Activated T-cell treated with anti-CD3 and anti-CD28 coated beads for 4 hours (primary cell): ENCODE data around the gene MPV17.
"Not testable (repeated sequence)": the region's sequence is repeated elsewhere in the genome, so short reads cannot be mapped to it uniquely, and the experiment has no call there.

Experiments
- DNase-seq: peaks from one replicate; pipeline ENCODE4 v3.0.0-alpha.2; 2020

Gene MPV17

DNA sequence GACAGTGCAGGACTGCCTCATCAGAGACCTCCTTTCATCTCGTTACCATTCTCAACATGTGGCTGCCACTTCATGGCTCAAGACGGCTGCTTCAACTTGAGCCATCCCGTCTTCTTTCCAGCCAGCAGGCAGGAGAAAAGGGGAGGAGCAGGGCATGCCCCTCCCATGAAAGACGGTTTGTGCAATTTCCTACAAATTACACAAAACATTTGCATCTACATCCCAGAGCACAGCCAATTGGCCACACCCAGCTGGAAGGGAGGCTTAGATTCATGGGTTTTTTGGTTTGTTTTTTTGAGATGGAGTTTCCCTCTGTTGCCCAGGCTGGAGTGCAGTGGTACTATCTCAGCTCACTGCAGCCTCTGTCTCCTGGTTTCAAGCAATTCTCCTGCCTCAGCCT lies 26.4 kb downstream of the MPV17 start:
- no peak for DNase-seq

DNA sequence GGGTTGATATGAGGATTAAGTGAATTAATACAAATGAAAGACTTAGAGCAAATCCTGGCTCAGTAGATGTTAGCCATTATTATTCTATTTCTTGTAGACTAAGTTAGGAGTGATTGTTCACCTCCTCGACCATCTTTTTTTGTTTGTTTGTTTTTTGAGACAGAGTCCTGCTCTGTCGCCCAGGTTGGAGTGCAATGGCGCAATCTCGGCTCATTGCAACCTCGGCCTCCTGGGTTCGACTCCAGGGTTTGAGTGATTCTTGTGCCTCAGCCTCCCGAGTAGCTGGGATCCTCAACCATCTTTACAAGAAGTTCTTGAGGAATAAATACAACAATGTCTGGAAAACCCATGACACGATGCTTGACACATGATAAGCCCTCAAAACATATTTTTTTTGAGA lies 28.0 kb downstream of the MPV17 start:
- no peak for DNase-seq

DNA sequence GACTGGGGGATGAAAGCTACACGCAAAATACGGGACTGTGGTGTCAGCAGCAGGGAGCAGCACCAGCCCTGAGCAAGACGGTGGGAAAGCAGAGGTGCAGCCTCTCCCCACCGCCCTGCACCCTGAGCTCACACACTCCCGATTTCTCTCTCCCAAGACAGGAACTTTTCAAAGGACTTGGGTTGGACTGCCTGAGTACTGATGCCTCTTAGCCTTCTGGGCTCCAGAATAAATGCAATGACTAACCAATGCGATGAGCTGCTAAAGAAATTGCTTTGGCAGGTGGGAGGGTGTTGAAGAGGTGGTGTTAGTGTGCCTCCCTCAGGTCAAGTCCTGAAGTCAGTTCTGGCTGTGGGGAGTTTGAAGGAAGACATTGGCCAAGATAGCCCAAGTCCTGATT lies 31.0 kb downstream of the MPV17 start:
- no peak for DNase-seq

DNA sequence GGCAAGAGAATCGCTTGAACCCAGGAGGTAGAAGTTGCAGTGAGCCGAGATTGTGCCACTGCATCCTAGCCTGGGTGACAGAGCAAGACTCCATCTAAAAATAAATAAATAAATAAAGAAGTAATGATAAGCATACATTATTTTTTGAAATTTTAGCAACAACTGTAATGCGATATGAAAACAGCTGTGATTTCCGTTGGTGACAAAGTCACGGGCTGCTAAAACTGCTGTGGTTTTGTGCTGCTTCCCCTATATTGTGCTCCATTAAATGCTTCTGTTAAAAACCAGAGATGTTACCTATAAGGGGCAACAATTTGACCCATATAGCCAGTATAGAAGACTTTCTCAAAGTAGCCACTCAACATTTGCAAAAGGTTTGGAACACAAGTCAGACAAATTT lies 32.3 kb downstream of the MPV17 start:
- no peak for DNase-seq

DNA sequence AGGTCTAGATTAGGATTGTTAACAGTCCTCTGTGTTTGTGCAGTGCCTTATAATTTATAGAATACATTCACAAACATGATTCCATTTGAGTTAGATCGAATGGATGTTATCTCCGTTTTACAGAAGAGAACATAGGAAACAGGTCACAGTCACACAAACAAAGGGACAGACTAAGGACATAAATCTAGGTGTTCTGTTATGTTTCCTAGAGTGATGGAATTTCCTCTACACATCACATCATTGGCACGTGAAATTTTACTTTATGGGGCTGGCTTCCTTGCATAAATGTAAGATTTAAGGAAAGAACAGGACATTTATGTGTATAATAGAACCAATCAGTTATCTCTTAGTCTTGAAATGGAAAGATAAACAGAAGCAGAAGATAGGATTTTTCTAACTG lies 34.3 kb downstream of the MPV17 start:
- no peak for DNase-seq

DNA sequence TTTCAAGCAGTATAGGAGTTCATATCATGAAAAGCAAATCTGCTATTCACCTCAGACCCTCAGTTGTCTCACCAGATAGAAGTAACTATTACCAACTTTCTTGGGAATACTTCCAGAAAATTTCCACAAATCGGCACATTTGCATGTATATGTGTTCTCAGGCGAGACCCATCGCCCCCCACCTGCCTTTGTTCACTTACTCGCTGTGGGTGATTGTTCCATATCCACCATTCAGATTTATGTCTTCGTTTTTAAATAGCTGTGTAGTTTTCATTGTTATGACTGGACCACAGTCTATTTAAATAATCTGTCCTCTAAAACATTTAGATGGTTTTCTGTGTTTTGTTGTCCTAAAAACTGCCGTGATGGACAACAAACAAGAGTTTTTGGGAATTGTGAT lies 37.4 kb downstream of the MPV17 start:
- no peak for DNase-seq

DNA sequence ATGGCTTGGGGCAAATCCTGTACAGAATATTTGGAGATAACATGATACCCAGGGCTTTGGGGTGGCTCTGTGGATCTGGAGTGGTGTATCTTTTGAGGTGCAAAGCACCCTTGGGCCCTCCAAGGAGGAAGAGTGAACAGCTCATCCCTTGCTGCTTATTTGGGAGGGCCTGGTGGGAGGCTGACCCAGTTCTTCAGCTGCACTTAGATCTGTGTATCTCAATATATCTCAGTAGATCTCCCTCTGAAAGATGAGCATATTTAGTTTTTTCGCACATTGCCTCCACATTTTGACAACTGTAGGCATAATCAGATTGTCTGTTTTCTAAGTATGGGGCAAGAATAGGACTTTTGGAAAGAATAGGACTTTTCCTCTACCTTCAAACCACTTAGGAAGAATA lies 37.9 kb downstream of the MPV17 start:
- no peak for DNase-seq

DNA sequence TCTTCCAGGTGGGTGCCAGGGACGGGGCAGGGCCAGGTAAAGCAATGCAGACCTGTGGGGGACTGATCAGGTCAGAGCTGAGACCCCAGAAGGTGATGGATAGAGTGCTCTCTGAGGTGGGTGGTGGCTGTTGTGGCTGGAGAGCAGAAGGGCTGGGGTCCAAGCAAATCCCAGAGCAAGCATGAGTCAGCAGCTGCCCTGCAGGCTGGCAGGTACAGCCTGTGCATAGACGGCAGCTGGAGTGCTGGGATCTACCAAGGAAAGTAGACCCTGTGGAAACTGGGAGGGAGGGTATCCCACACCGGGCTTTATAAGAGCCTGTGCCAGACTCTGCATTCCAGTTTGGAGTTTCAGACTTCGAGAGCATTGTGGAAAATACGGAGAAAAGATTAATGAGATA lies 40.0 kb downstream of the MPV17 start:
- no peak for DNase-seq

DNA sequence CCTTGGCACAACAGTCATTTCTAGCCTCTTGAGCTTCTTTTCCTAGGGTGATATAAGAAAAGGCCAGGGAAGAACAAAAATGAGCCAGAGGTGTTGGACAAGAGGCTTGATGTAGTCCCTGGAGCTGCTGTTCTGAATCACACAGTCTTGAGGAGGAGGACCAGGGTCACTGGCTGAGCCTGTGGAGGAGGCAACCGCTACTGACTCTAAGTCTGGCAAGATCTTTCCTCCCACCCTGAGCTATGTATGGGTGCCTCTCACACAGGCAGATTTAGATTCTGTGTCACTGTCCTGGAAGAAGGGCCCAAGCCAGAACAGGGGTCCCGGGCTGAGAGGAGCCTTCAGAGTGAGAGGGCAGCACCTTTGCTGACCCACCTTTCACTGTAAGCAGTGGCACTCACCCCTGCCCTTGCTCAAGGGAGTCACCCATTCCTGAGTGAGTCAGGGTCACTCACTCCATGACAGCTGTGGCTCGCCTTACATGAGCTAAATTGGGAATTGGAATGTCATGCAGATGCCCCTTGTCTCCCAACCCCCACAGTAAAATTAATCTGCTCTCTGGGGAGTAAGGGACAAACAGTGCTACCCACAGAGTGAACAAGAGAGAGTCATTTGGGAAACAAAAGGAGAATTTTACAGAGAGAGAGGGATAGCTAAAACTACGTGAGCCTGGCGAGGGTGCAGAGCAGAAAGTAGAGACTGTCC lies 40.9 kb downstream of the MPV17 start, which contains the start of gene TRIM54:
TSS of gene TRIM54 (plus strand) at position 575 of the 705 bp plus-strand sequence. CDS start 303 bp downstream, outside the sequence.
- no peak for DNase-seq

DNA sequence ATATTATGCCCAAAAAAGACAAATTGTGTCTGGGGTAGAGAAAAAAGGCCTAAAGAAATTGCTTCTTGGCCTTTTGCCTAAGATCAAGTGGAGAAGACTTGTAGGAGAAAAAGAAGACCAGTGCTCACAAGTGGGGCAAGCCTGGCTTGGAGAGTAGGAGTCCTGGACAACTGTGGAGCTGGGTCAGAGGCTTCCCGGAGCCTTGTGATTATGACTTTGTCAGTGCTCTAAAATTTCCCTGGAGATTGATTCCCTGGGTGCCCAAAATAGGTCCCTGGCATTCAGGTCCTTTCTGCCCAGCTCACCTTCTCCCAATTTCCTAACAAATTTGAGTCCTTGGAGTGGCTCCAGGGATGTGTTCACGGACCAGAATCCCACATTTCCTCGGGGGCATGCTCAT lies 41.5 kb downstream of the MPV17 start:
- DNase-seq, result no peak

DNA sequence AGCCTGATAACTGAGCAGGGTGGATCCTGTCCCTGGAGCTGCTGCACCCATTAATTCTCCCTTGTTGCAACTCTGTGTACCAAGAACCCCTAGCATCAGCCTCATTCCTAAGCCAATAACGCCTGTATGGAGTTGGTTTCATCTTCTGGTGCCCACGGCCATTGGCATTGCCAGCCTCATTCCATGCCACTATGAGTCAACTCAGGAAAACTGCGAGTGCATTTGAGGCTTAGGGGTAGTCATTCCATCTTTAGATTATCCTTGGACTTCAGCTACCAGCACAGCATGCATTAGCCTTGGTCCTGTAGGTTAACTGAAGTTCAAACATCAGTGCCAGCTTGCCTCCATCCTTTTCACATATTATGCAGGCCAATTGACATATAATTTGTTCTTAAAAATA lies 42.1 kb downstream of the MPV17 start:
- no peak for DNase-seq

DNA sequence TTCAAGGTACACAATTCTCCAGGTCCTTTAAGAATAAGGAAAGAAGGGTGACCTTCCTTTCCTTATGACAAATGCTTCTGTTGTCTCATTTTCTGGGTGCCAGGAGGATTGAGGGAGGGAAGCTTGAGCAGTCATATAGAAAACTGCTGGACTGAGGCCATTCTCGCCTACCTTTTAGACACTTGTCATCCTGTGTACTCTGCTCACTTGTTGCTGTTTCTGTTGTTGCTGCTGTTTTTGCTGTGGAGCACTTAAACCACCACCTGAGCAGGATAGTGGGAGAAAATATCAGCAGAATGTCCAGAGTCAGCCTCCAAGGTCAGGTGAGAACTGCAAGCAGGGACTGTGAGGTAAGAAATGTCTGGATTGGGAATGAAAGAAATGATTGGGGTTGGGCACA lies 44.9 kb downstream of the MPV17 start:
- no peak for DNase-seq

DNA sequence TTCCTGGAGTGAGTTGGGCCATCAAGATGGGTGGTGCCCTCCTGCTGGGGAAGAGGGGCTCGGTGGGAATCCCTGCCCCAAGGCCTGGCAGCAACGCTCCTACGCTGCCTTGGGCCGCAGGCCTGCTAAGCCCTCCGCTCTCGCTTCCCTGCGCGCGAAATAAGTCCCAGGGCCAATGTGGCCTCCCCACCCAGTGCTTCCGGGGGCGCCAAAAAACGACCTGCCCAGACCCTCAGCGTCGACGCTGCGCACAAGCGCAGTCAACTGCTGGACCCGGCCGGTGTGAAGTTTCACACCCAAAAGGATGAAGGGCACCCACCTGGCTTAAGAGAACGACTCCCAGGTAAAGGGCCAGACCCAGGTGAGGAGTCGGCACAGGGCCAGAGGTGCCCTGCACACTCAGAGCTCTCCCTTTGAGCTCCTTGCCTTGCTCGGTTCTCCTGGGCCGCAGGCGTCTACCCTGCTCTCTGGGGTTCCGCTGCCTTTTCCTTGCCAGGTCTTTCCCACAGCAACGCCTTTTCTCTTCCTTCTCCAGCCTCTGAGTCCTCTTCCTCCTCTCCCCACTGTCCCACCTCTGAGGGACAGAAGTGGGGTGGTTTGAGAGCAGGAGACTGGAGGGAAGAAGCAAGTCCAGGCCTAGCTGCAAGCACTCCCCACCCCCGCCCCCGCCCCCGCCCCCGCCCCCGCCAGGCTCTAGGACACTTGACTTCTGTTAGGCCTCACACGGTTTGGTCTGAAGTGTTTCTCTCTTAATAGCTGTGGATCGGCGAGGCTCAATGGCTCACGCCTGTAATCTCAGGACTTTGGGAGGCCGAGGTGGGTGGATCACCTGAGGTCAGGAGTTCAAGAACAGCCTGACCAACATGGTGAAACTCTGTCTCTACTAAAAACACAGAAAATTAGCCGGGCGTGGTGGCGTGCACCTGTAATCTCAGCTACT lies 47.4 kb downstream of the MPV17 start, which contains the start of gene DNAJC5G:
TSS of gene DNAJC5G (plus strand) at position 223 of the 940 bp plus-strand sequence. CDS start 1,296 bp downstream, outside the sequence.
- no peak for DNase-seq

DNA sequence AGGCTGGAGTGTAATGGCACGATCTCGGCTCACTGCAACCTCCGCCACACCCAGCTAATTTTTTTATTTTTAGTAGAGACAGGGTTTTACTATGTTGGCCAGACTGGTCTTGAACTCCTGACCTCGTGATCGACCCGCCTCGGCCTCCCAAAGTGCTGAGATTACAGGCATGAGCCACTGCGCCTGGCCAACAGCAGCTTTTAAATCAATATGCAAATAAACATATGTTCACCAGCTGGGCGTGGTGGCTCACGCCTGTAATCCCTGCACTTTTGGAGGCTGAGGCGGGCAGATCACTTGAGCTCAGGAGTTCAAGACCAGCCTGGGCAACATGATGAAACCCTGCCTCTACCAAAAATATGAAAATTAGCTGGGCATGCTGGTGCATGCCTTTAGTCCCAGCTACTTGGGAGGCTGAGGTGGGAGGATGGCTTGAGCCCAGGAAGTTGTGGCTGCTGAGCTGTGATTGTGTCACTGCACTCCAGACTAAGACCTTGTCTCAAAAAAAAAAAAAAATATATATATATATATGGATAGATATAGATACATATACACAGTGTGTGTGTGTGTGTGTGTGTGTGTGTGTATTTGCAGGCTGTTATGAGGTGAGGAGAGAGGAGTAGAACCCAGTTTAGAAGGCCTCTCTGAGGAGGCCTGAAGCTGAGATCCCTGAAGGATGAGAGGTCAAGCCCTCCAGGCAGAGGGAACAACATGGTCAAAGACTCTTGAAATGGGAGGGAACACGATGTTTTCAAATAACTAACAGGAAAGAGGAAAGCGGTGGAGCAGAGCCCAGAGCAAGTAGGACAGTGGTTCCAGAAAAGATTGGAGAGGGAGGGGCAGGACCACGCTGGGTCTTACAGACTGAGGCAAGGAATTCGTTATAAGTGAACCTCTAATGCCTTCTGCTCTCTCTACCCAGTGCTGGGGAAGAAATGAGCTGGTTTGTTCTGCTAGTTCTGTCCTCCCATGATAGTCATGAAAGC lies 50.1 kb downstream of the MPV17 start:
- DNase-seq, result not testable (repeated sequence)

DNA sequence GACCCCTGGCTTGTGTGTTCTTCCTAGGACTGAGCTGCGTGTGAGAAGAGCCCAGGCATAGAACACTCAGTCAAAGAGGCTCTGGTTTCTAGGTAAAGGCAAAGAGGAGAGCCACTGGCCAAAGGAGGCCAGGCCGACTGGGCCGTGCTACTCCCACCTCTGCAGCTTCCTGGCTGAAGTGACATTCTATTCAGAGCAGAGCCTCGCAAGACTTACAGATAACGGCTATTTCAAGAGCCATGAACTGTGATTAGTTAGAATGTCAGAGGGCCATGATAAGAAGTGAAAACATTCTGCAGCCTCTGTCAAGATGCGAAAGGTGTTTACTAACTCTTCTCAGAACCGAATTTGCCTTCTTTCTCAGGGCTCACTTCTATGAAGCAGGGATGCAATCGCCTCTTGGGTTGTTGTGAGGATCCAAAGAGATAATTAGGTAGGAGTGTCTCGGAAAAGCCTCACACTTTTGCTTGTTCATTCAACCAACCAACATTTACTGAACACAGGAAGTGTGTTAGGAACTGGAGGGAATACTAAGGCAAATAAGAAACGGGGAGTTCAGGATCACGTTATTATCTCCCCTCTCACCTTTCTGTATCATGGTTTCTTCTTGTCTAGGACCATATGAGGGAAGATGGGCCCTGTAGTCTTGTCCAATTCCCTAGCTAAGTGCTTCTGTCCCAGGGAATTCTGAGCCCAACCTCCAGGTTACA lies 51.1 kb downstream of the MPV17 start:
- DNase-seq, result no peak

DNA sequence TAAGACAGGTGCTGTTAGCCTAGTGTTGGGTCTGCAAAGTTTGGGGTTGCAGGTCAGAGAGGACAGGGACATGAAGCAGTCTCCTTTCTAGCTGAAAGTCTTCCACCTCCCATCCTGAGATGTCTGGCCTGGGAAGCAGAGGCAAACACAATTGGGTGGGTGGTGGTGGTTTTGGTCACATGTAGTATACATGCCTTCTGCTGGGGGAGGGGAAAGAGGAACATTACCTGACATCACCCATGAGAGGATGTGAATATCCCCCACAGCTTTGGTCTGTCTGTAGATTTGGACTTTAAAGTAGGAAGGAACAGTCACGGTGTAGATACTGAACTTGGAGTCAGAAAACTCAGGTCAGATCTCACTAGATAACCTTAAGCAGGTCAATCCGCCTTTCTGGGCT lies 52.2 kb downstream of the MPV17 start:
- DNase-seq, result no peak

DNA sequence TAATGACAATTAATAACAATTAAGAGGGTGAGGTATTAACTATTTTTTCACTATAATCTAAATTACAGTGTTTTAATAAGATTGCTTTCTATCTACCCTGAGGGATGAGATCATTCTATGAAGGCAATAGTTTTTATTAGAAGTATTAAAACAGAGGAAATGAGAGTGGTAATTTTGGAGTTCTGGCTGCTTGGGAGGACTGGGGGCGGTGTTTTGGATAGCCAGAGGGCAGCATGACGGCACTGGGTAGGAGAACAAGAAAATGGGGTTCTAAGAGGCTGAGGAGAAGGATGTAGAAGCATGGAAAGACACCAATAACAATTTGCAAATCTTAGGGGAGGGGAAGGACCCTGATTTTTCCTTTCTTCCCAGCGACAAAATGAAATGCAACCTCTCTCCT lies 52.8 kb downstream of the MPV17 start:
- no peak for DNase-seq

DNA sequence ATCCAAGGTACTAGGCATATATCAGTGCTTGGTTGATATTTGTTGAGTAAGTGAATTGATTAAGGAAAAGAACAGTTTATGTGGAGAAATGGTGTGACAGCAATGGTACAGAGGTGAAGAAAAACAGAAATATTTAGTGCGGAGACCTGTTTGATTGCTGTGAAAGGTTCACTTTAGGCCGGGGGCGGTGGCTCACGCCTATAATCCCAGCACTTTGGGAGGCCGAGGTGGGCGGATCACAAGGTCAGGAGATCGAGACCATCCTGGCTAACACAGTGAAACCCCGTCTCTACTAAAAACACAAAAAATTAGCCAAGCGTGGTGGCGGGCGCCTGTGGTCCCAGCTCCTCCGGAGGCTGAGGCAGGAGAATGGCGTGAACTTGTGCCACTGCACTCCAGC lies 54.6 kb downstream of the MPV17 start:
- not testable (repeated sequence) for DNase-seq

DNA sequence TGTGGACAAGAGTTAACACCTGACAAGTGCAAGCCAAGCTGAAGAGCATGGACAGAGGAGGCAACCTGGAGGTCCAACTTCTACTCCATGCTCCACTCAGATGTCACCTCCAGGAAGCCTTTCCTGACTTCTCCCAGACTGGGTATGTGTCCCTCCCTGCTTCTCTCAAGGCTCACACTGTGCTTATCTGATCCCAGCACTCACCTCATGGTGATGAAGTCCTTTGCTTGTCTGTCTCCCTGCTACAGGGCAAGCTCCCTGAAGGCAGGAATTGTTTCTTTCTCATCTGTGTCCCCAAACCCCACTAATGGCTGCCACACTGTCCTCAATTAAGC lies 57.4 kb downstream of the MPV17 start:
- DNase-seq, result no peak

DNA sequence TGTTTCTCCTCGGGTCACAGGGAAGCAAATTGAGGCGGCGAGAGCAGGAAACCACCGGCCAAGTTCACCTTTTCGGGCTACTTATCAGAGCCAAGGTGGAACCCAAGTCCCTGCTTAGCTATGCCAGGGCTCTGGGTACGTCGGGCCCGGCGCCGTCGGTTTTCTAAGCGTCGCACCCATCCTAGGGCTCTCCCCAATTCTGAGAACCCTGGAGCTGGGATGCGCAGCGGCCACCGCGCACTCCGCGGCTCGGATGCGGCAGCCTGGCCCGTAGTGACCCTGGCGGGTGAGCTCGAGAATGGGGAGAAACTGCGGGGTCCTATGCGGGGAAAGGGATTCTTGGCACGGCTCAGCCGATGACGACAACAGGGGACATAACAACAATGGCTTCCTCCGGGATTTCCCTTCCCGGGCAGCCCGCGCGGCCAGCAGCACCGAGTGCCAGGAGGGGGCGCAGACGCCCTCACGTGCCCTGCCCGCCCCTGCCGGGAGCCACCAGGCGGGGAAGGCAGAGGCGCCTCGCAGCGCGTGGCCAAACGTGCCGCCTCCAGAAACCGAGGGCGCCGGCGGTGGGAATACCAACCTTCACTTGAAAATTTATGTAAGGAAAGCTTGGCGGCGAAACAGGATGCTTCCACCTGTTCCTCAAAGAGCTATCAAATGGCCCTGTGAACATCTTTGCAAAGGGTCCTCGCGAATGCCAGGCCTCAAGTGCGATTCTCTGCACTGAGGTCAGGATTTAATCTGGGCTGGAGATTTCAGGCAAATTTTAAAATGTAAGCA lies 58.0 kb downstream of the MPV17 start:
- DNase-seq, result peak; percentile 35

DNA sequence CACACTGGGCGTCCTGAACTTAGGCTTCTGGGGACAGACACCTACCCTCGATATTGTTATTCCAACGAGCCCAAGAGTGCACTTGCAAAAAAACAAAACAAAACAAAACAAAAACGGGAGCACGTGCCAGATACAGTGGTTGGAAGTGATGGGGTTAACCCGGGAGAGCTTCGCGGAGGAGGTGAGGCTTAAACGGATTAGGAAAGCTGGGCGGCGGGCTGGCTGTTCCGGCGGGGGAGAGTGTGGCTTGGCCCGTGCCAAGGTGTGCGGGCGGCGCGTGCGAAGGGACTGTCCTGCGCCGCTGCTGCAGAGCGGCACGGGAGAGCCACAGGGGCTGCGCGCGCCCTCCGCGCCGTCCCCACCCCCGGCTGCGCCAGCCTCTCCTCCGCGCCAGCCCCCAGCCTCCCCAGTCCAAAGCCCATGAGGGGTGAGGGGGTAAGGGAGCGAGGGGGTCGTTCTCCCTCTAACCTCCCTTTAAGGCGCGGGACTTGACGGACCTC lies 58.6 kb downstream of the MPV17 start:
- DNase-seq, result no peak
